Hepatocyte (in vitro differentiated cells): ENCODE measurements around the gene OR8B12. TPM values are rescaled to one million over a fixed set of nuclear protein-coding genes. Genes with fewer than 3 reads are reported as not detected.

Source experiments
- DNase-seq: peaks from one replicate; pipeline ENCODE4 v3.0.0-alpha.2; 2016; ENCODE audit warnings: low spot score
- H2AFZ ChIP-seq: fragments of 200-600 bp; sonication (generic); 2 replicates; pipeline ENCODE4 v1.6.0; 2016; ENCODE audit warnings: antibody characterized with exemption, mild to moderate bottlenecking
- H3K27ac ChIP-seq: fragments of 200-600 bp; sonication (generic); 2 replicates; pipeline ENCODE4 v1.5.1; 2016; ENCODE audit warnings: mild to moderate bottlenecking
- H3K27me3 ChIP-seq: fragments of 200-600 bp; sonication (generic); 2 replicates; pipeline ENCODE4 v1.6.1; 2016
- H3K36me3 ChIP-seq: fragments of 200-600 bp; sonication (generic); replicated peaks from 2 replicates; pipeline ENCODE4 v1.5.1; 2016; ENCODE audit warnings: low read depth; ENCODE audit not compliant: insufficient read depth
- H3K4me1 ChIP-seq: fragments of 200-600 bp; sonication (generic); 2 replicates; pipeline ENCODE4 v1.5.1; 2016; ENCODE audit warnings: mild to moderate bottlenecking, moderate library complexity; ENCODE audit not compliant: insufficient read depth
- H3K4me2 ChIP-seq: fragments of 200-600 bp; sonication (generic); 2 replicates; pipeline ENCODE4 v1.6.0; 2016
- H3K4me3 ChIP-seq: fragments of 200-600 bp; sonication (generic); 2 replicates; pipeline ENCODE4 v1.5.1; 2016; ENCODE audit warnings: mild to moderate bottlenecking
- H3K79me2 ChIP-seq: fragments of 200-600 bp; sonication (generic); 2 replicates; pipeline ENCODE4 v1.6.0; 2017; ENCODE audit warnings: mild to moderate bottlenecking
- H3K9me2 ChIP-seq: fragments of 200-600 bp; sonication (generic); replicated peaks from 2 replicates; pipeline ENCODE4 v1.6.0; 2017; ENCODE audit warnings: mild to moderate bottlenecking; ENCODE audit not compliant: insufficient read depth
- H3K9me3 ChIP-seq: fragments of 200-600 bp; sonication (generic); 2 replicates; pipeline ENCODE4 v1.5.1; 2016; ENCODE audit warnings: low read depth, mild to moderate bottlenecking
- H4K20me1 ChIP-seq: fragments of 200-600 bp; sonication (generic); 2 replicates; pipeline ENCODE4 v1.6.0; 2016; ENCODE audit warnings: mild to moderate bottlenecking; ENCODE audit not compliant: insufficient read depth, poor library complexity, severe bottlenecking
- CTCF ChIP-seq: fragments of 200-600 bp; sonication (generic); IDR thresholded peaks from 2 replicates; pipeline ENCODE4 v1.5.1; 2016; ENCODE audit warnings: antibody characterized with exemption, mild to moderate bottlenecking; ENCODE audit not compliant: poor library complexity
- EZH2 ChIP-seq: fragments of 200-600 bp; sonication (generic); IDR thresholded peaks from 2 replicates; pipeline ENCODE4 v1.6.1; 2016; ENCODE audit warnings: antibody characterized with exemption, mild to moderate bottlenecking, borderline replicate concordance
- EZH2phosphoT487 ChIP-seq: fragments of 200-600 bp; sonication (generic); IDR thresholded peaks from one replicate; pipeline ENCODE4 v1.6.1; 2018; ENCODE audit warnings: antibody characterized with exemption, mild to moderate bottlenecking, low read depth, moderate library complexity; ENCODE audit not compliant: unreplicated experiment, severe bottlenecking
- WGBS: methylation state at CpG from one replicate; pipeline ENCODE4 v1.1.6; 2016; ENCODE audit warnings: low lambda C conversion rate; ENCODE audit errors: missing lambda C conversion rate; 5-methylcytosine and 5-hydroxymethylcytosine counted together
- polyA plus RNA-seq: library from polyadenylated mRNA; unstranded; fragments of >200 nt; fragmentation: Nextera tagmentation; extraction: Ambion mirVana; gene quantifications from 2 replicates; pipeline ENCODE4 v1.2.1, GENCODE V29; 2016
- total RNA-seq: library from RNA; depleted of rRNA; stranded (reverse); fragments of >200 nt; gene quantifications from 2 replicates; pipeline ENCODE4 v1.2.3, GENCODE V29; 2014

The OR8B12 gene
- total and polyA plus RNA-seq, 2 experiments from 2014 or later: not detected

GRCh38 chr11:124520550-124520854 lies 23.0 kb downstream of the OR8B12 start:
- Histone ChIP-seq H3K4me3 (no peak overlapping the region), H3K9me3 (no peaks in the 10 kb centered on the region), H3K4me2 (no peak overlapping the region), H3K79me2 (no peaks in the 10 kb centered on the region), H3K27me3 (no peaks in the 10 kb centered on the region), H4K20me1 (no peaks in the 10 kb centered on the region), H3K9me2 (no peaks in the 10 kb centered on the region), H3K4me1 (no peaks in the 10 kb centered on the region), H3K36me3 (no peaks in the 10 kb centered on the region), H3K27ac (no peak overlapping the region), H2AFZ (no peak overlapping the region)
- DNase-seq: no peak
- no peak for TF ChIP-seq EZH2phosphoT487
- TF ChIP-seq CTCF: no peak
- no peak for TF ChIP-seq EZH2
- WGBS: 57% methylated on average over 1 of the region's 1 CpG

- H3K4me1 ChIP-seq: no peaks in the 10 kb centered on the region
- no peaks in the 10 kb centered on the region for H3K79me2 ChIP-seq
- H3K4me3 ChIP-seq: no peak overlapping the region
- no peak overlapping the region for H2AFZ ChIP-seq
- H4K20me1 ChIP-seq: no peaks in the 10 kb centered on the region
- no peak overlapping the region for H3K27ac ChIP-seq
- no peaks in the 10 kb centered on the region for H3K9me3 ChIP-seq
- H3K4me2 ChIP-seq: no peak overlapping the region
- H3K36me3 ChIP-seq: no peaks in the 10 kb centered on the region
- H3K9me2 ChIP-seq: no peaks in the 10 kb centered on the region
- TF ChIP-seq CTCF (no peak), EZH2 (no peak), EZH2phosphoT487 (no peak)
- H3K27me3 ChIP-seq: no peaks in the 10 kb centered on the region
- DNase-seq: no peak
- 69% methylated on average over 2 of the region's 2 CpGs for WGBS
Observed at GRCh38 chr11:124519850-124520549, 23.5 kb downstream of the OR8B12 start.

DNA sequence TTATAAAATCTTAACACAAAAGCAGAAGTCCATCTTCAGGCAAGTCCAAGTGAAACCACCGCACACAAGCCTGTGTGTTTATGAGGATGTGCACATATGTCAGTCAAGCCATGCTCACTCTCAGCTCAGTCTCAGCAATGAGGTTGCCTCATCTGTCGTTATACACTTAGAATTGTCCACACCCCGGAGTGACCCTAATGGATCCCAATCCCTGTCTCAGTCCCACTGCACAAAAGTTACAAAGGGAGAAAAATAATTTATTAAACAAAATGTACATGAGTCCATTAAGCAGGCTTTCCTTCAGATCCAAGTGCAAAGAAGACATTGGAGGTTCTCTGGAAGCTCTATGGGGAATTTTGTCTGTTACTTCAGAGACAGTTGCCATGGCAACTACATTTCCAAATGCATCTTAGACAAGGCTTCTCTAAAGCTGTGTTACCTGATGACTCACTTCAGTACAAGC lies 24.4 kb downstream of the OR8B12 start:
- 90% methylated on average over 3 of the region's 3 CpGs for WGBS
- H3K36me3 ChIP-seq: no peaks in the 10 kb centered on the region

More for the DNA sequence above, 24.4 kb downstream of the OR8B12 start:
- H3K27me3 ChIP-seq: no peaks in the 10 kb centered on the region
- no peaks in the 10 kb centered on the region for H3K9me3 ChIP-seq
- no peaks in the 10 kb centered on the region for H4K20me1 ChIP-seq
- no peaks in the 10 kb centered on the region for H3K4me1 ChIP-seq
- no peak for TF ChIP-seq CTCF
- TF ChIP-seq EZH2: no peak
- TF ChIP-seq EZH2phosphoT487: no peak
- H3K27ac ChIP-seq: no peak overlapping the region
- H2AFZ ChIP-seq: no peak overlapping the region
- no peak overlapping the region for H3K4me2 ChIP-seq
- H3K9me2 ChIP-seq: no peaks in the 10 kb centered on the region
- H3K4me3 ChIP-seq: no peak overlapping the region
- no peak for DNase-seq
- no peaks in the 10 kb centered on the region for H3K79me2 ChIP-seq
